MCF 10A (cell line): Measurements from ENCODE around the gene TMEM119. TPM values are rescaled to one million over a fixed set of nuclear protein-coding genes. Genes with fewer than 3 reads are reported as not detected.

Source experiments
- BruUV-seq: library from RNA; stranded (reverse); fragments of 400-500 nt; replicated peaks from 2 replicates; lab custom pipeline; 2021; lab: Mats Ljungman, UMichigan
- CTCF ChIA-PET: fragments of 300-600 bp; sonication (Branson Sonifier 250); formaldehyde crosslinking; extraction: SDS; loops from one replicate; lab custom pipeline; 2021; ENCODE audit warnings: antibody characterized with exemption, inconsistent platforms; lab: Yijun Ruan, JAX
- POLR2A ChIA-PET: fragments of 300-600, 350-650 bp; sonication (Branson Sonifier 250); formaldehyde crosslinking; extraction: SDS; loops from one replicate; lab custom pipeline; 2020; ENCODE audit warnings: antibody characterized with exemption, inconsistent platforms; lab: Yijun Ruan, JAX
- DNase-seq: peaks from one replicate; pipeline ENCODE4 v3.0.0-alpha.2; 2018; ENCODE audit not compliant: unreplicated experiment
- H3K27ac Mint-ChIP-seq: one replicate; pipeline ENCODE4 v1.8.0; 2022; ENCODE audit warnings: mild to moderate bottlenecking, low read depth, mixed read lengths; ENCODE audit not compliant: unreplicated experiment
- H3K27me3 Mint-ChIP-seq: one replicate; pipeline ENCODE4 v1.8.0; 2022; ENCODE audit warnings: mixed read lengths; ENCODE audit not compliant: insufficient read depth, unreplicated experiment
- H3K36me3 Mint-ChIP-seq: one replicate; pipeline ENCODE4 v1.8.0; 2022; ENCODE audit warnings: mild to moderate bottlenecking, moderate library complexity, mixed read lengths; ENCODE audit not compliant: insufficient read depth, unreplicated experiment
- H3K4me1 Mint-ChIP-seq: one replicate; pipeline ENCODE4 v1.8.0; 2022; ENCODE audit warnings: mixed read lengths; ENCODE audit not compliant: insufficient read depth, unreplicated experiment
- H3K4me3 Mint-ChIP-seq: one replicate; pipeline ENCODE4 v1.8.0; 2022; ENCODE audit warnings: mild to moderate bottlenecking, moderate library complexity, mixed read lengths; ENCODE audit not compliant: unreplicated experiment
- H3K9me3 Mint-ChIP-seq: one replicate; pipeline ENCODE4 v1.8.0; 2022; ENCODE audit warnings: mixed read lengths; ENCODE audit not compliant: unreplicated experiment
- intact Hi-C: fragments of 100-400 bp; cut with micrococcal nuclease; formaldehyde crosslinking; loops from 2 replicates; pipeline ENCODE4 v1.14.1; 2022
- total RNA-seq: library from RNA; stranded (reverse); gene quantifications from 2 replicates; pipeline ENCODE4 v1.2.3, GENCODE V29; 2022
- TF ChIP-seq, protein P1 (sequence below): fragments of 200-600 bp; IDR thresholded peaks from one replicate; pipeline ENCODE4 v1.8.0; 2022; ENCODE audit warnings: antibody characterized with exemption, mild to moderate bottlenecking; ENCODE audit not compliant: unreplicated experiment

The TMEM119 gene
- total RNA-seq, 1 experiment from 2014 or later, result not detected

DNA sequence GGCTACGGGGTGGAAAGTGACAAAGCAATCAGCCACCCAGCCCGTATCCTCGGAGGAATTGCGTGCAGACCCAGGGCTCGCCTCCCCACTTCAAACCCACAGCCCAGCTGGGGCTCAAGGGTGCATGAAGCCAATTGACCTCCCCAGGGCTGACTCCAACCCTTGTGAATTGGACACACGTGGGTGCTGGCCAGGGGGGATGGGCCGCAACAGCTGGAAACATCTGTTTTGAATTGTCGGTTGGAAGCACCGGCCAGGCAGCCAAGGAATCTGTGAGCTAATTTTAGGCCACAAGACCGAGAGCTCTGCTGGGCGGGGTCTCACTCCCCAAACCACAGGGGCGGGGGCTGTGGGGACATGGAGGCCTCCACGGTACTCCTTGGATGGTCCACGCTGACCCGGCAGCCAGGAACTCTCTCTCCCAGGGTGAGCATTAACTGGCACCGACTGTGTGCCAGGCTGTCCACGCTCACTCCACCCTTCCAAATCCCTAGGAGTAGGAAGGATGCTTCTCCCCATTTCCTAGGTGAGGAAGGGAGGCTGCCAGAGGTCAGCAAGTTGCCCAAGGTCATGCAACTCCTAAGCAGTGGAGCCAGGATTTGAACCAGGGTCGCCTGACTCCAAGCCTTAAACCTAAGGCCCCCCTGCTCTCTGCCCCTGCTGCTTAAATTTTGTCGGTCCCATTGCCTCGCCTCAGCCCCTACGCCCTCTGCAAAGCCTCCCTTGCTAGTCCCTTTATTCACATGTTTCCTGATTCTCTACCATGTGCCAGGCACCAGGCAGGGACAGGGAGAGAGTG lies 11.9 kb upstream of the TMEM119 start:
- Mint-ChIP-seq H3K36me3 (no peaks in the 10 kb centered on the region), H3K9me3 (no peaks in the 10 kb centered on the region), H3K4me3 (no peak overlapping the region), H3K27me3 (no peaks in the 10 kb centered on the region), H3K4me1 (peaks cover 6% of the 10 kb centered on the region), H3K27ac (no peak overlapping the region)
- BruUV-seq, result no TSS peak
- POLR2A ChIA-PET, result interaction anchor here (0.9 kb wide), 1 partner anchor 44 kb away, joined by 4 read pairs; no protein-coding TSS in a partner anchor
- intact Hi-C loops, result no loop called here
- no peak for DNase-seq
- CTCF ChIA-PET, result interaction anchor here (0.6 to 1.1 kb wide), 2 partner anchors 9 to 63 kb away, joined by 3 to 5 read pairs; no protein-coding TSS in a partner anchor
- TF ChIP-seq, protein P1, sequence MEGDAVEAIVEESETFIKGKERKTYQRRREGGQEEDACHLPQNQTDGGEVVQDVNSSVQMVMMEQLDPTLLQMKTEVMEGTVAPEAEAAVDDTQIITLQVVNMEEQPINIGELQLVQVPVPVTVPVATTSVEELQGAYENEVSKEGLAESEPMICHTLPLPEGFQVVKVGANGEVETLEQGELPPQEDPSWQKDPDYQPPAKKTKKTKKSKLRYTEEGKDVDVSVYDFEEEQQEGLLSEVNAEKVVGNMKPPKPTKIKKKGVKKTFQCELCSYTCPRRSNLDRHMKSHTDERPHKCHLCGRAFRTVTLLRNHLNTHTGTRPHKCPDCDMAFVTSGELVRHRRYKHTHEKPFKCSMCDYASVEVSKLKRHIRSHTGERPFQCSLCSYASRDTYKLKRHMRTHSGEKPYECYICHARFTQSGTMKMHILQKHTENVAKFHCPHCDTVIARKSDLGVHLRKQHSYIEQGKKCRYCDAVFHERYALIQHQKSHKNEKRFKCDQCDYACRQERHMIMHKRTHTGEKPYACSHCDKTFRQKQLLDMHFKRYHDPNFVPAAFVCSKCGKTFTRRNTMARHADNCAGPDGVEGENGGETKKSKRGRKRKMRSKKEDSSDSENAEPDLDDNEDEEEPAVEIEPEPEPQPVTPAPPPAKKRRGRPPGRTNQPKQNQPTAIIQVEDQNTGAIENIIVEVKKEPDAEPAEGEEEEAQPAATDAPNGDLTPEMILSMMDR, result no peak

DNA sequence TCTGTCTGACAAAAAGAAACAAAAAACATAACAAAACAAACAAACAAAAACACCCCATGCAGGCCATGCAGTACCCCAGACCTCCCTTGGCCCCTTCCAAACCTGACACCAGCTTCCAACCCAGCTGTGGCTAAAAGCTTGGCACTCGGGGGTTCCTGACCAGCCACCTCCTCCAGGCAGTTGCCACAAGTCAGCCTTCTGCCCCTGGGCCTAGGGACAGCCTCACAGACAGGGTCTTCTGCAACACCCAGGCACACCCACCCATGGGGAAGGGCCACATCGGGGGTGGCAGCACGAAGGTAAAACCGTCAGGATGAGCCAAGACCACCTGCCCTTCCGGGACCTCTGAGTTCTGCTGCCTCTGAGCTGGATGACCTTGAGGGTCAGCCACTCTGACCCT lies 10.7 kb upstream of the TMEM119 start:
- Mint-ChIP-seq H3K4me1 (peaks cover 6% of the 10 kb centered on the region), H3K9me3 (no peaks in the 10 kb centered on the region), H3K27ac (no peak overlapping the region), H3K4me3 (no peak overlapping the region), H3K36me3 (no peaks in the 10 kb centered on the region), H3K27me3 (no peaks in the 10 kb centered on the region)
- CTCF ChIA-PET, result interaction anchor here (0.6 to 2.6 kb wide), 3 partner anchors 9 to 89 kb away, joined by 3 to 14 read pairs (median 4); no protein-coding TSS in a partner anchor
- intact Hi-C loops, result no loop called here
- no TSS peak for BruUV-seq
- POLR2A ChIA-PET, result no interaction called here
- no peak for DNase-seq
- TF ChIP-seq, protein P1, result no peak

DNA sequence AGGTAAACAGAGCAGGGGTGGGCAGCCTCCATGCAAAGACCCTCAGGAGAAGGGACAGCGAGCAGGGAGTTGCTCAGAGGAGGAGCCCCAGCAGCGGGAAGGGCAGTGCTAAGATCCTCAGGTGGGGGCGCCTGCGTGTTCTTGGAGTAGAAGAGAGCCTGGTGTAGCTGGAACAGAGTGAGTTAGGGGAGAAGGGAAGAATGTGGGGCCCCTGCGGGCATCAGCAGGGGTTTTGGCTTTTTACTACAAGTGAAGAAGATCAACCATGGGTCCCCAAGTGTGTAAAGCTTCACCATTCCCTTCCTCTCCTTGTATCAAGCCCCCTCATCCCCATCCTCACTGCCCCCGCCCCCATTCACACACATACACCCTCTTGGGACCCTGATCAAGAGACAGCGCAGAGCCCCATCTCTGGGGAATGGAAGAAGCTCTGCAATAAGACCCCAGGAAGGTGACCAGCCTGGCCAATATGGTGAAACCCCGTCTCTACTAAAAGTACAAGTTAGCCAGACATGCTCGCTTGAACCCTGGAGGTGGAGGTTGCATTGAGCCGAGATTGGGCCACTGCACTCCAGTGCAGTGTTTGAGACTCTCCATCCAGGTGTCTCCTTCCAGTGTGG lies 10.2 kb upstream of the TMEM119 start:
- no TSS peak for BruUV-seq
- DNase-seq, result no peak
- Mint-ChIP-seq H3K27ac (no peak overlapping the region), H3K4me1 (peaks cover 6% of the 10 kb centered on the region), H3K27me3 (no peaks in the 10 kb centered on the region), H3K9me3 (no peaks in the 10 kb centered on the region), H3K36me3 (no peaks in the 10 kb centered on the region), H3K4me3 (no peak overlapping the region)
- ChIA-PET POLR2A (no interaction called here), CTCF (interaction anchor here (0.6 to 2.6 kb wide), 3 partner anchors 10 to 88 kb away, joined by 3 to 14 read pairs (median 4); no protein-coding TSS in a partner anchor)
- intact Hi-C loops, result no loop called here
- TF ChIP-seq, protein P1, result no peak

DNA sequence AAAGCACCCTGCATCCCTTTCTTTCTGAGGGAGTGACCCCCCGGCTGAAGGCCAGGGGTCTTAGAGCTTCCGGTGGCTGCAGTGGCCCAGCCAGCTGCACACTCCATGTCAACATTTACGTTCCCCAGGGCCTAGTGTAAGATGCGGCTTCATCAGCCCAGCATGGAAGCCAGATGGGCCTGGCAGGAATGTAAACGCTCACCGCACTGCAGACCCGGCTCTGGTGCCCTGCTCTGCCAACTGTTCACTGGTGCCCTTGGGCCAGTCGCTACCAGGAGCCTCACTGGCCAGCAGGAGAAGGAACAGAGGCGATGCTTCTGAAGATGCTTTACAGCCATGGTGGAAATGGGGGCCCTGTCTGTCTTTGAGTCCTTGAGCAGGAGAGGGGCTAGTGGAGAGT lies 8.6 kb upstream of the TMEM119 start:
- DNase-seq, result no peak
- intact Hi-C loops, result no loop called here
- POLR2A ChIA-PET, result no interaction called here
- Mint-ChIP-seq H3K27ac (no peak overlapping the region), H3K36me3 (no peaks in the 10 kb centered on the region), H3K27me3 (no peaks in the 10 kb centered on the region), H3K9me3 (no peaks in the 10 kb centered on the region), H3K4me3 (no peak overlapping the region), H3K4me1 (no peaks in the 10 kb centered on the region)
- TF ChIP-seq, protein P1, result no peak
- BruUV-seq, result no TSS peak
- CTCF ChIA-PET, result interaction anchor here (0.6 to 2.6 kb wide), 2 partner anchors 11 to 414 kb away, joined by 3 to 14 read pairs; no protein-coding TSS in a partner anchor
